Left renal pelvis (tissue), 4 donors: ENCODE data around the gene DCP2. TPM values are rescaled to one million over a fixed set of nuclear protein-coding genes. Genes with fewer than 3 reads are reported as not detected.

Experiments used
- DNase-seq, 4 donors: peaks; one replicate each; pipeline ENCODE4 v3.0.0-alpha.2; 2013; ENCODE audit warnings: low read depth in 4 of 4, low spot score in 3 of 4
- polyA plus RNA-seq, 4 donors: library from polyadenylated mRNA; unstranded; fragments of 120-200 nt; gene quantifications; one replicate each; pipeline ENCODE4 v1.2.1, GENCODE V29; 2013; ENCODE audit not compliant: insufficient read length in 4 of 4

The DCP2 gene
- polyA plus RNA-seq, 4 donors, result 26.5 to 46.7 (median 37.8) TPM

- no peak for DNase-seq
Observed at GRCh38 chr5:113017881-113018635, 41.5 kb downstream of the DCP2 start.

- DNase-seq, result no peak
Observed at GRCh38 chr5:113020461-113021273, 44.1 kb downstream of the DCP2 start.

GRCh38 chr5:113022661-113023060 is 46.1 kb downstream of the DCP2 start:
- DNase-seq, result no peak

GRCh38 chr5:113024076-113024697 is 47.6 kb downstream of the DCP2 start:
- no peak for DNase-seq

GRCh38 chr5:113025596-113025995 is 49.0 kb downstream of the DCP2 start:
- DNase-seq, result no peak

GRCh38 chr5:113026211-113026610 is 49.6 kb downstream of the DCP2 start:
- DNase-seq, result no peak

- no peak for DNase-seq
Observed at GRCh38 chr5:113027015-113027414, 50.4 kb downstream of the DCP2 start.

- no peak for DNase-seq
Observed at GRCh38 chr5:113027431-113027830, 50.8 kb downstream of the DCP2 start.

- DNase-seq, result no peak
Observed at GRCh38 chr5:113029614-113030013, 53.0 kb downstream of the DCP2 start.

GRCh38 chr5:113031104-113031503 is 54.5 kb downstream of the DCP2 start:
- no peak for DNase-seq

- DNase-seq, result no peak
Observed at GRCh38 chr5:113031557-113031956, 55.0 kb downstream of the DCP2 start.

GRCh38 chr5:113034182-113034773 is 57.7 kb downstream of the DCP2 start:
- DNase-seq, result no peak

GRCh38 chr5:113035096-113035495 is 58.5 kb downstream of the DCP2 start:
- DNase-seq, result no peak

GRCh38 chr5:113036321-113036720 is 59.7 kb downstream of the DCP2 start:
- DNase-seq, result no peak

- no peak for DNase-seq
Observed at GRCh38 chr5:113036826-113037225, 60.2 kb downstream of the DCP2 start.

- no peak for DNase-seq
Observed at GRCh38 chr5:113038136-113038535, 61.5 kb downstream of the DCP2 start.

- no peak for DNase-seq
Observed at GRCh38 chr5:113038714-113039113, 62.1 kb downstream of the DCP2 start.

GRCh38 chr5:113039229-113039933 is 62.8 kb downstream of the DCP2 start:
- no peak for DNase-seq

- DNase-seq, result no peak
Observed at GRCh38 chr5:113039934-113040285, 63.3 kb downstream of the DCP2 start.

GRCh38 chr5:113040672-113041260 is 64.2 kb downstream of the DCP2 start:
- DNase-seq, result no peak
